ENCODE results near the gene NEK11. TPM values are rescaled to one million over a fixed set of nuclear protein-coding genes. Genes with fewer than 3 reads are reported as not detected.

NEK11 gene
- total RNA-seq, 4 donors from 2014 or later: 3.5 to 8.6 (median 5.5) TPM

DNA sequence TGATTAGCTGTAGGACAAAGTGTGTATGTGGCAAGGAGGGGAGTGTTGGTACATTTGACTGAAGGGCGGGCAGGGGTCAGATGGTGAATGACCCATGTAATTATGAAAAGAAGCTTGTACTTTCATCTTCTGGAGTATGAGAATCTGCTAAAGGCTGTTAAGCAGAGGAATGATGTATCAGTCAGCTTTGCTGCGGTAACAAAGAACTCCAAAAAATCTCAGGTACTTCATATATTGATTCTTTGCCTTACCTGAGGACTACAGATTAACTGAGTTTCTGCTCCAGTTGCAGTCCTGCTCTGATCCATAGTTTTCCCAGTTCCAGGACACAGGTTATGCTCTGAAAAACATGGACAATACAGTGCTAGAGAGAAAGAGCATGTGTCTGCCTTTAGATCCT is 115.1 kb downstream of the NEK11 start:
- Histone ChIP-seq H3K9me3 (no peaks in the 10 kb centered on the region), H3K4me3 (no peak overlapping the region), H3K4me1 (no peaks in the 10 kb centered on the region), H3K27me3 (no peaks in the 10 kb centered on the region), H3K36me3 (no peaks in the 10 kb centered on the region), H3K27ac (no peak overlapping the region)
- TF ChIP-seq POLR2A (IDR thresholded peaks at IDR 0.05): no peak
- TF ChIP-seq, protein P1, sequence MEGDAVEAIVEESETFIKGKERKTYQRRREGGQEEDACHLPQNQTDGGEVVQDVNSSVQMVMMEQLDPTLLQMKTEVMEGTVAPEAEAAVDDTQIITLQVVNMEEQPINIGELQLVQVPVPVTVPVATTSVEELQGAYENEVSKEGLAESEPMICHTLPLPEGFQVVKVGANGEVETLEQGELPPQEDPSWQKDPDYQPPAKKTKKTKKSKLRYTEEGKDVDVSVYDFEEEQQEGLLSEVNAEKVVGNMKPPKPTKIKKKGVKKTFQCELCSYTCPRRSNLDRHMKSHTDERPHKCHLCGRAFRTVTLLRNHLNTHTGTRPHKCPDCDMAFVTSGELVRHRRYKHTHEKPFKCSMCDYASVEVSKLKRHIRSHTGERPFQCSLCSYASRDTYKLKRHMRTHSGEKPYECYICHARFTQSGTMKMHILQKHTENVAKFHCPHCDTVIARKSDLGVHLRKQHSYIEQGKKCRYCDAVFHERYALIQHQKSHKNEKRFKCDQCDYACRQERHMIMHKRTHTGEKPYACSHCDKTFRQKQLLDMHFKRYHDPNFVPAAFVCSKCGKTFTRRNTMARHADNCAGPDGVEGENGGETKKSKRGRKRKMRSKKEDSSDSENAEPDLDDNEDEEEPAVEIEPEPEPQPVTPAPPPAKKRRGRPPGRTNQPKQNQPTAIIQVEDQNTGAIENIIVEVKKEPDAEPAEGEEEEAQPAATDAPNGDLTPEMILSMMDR (IDR thresholded peaks at IDR 0.05): no peak
- DNase-seq: no peak

DNA sequence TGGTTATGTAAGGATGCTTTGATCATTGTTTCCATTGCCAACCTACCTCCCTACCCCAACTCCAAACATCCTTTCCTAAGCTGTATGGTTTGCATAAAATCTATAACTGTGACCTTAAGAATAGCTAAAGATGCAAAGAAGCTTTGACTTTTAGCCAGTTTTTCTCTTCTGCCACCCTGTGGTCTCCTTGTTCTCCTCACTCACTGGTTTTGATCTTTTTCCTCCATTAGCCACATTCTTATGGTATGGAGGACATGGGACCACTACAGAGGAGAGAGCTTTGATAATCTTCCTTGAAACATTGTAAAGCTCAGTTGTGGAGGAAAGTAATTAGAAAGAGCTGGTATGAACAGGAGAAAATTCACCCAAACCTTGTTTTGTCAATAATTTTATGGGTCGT is 115.9 kb downstream of the NEK11 start:
- DNase-seq: no peak
- no peaks in the 10 kb centered on the region for H3K36me3 ChIP-seq
- TF ChIP-seq, protein P1 (IDR thresholded peaks at IDR 0.05): no peak
- TF ChIP-seq POLR2A (IDR thresholded peaks at IDR 0.05): no peak
- no peak overlapping the region for H3K4me3 ChIP-seq
- no peaks in the 10 kb centered on the region for H3K9me3 ChIP-seq
- H3K27me3 ChIP-seq: no peaks in the 10 kb centered on the region
- H3K27ac ChIP-seq: no peak overlapping the region
- no peaks in the 10 kb centered on the region for H3K4me1 ChIP-seq

- no peak for DNase-seq
- Histone ChIP-seq H3K36me3 (no peaks in the 10 kb centered on the region), H3K27me3 (no peaks in the 10 kb centered on the region), H3K4me3 (no peak overlapping the region), H3K27ac (no peak overlapping the region), H3K9me3 (no peaks in the 10 kb centered on the region), H3K4me1 (no peaks in the 10 kb centered on the region)
- TF ChIP-seq, protein P1 (IDR thresholded peaks at IDR 0.05): no peak
- no peak for TF ChIP-seq POLR2A (IDR thresholded peaks at IDR 0.05)
Measured at GRCh38 chr3:131143802-131144201, 117.1 kb downstream of the NEK11 start.

GRCh38 chr3:131147534-131147933 is 120.9 kb downstream of the NEK11 start:
- H3K4me1 ChIP-seq: no peaks in the 10 kb centered on the region
- H3K36me3 ChIP-seq: no peaks in the 10 kb centered on the region
- H3K9me3 ChIP-seq: no peaks in the 10 kb centered on the region
- no peak overlapping the region for H3K27ac ChIP-seq
- H3K27me3 ChIP-seq: no peaks in the 10 kb centered on the region
- no peak overlapping the region for H3K4me3 ChIP-seq
- TF ChIP-seq, protein P1 (IDR thresholded peaks at IDR 0.05): no peak
- no peak for TF ChIP-seq POLR2A (IDR thresholded peaks at IDR 0.05)
- DNase-seq: no peak

- Histone ChIP-seq H3K9me3 (no peaks in the 10 kb centered on the region), H3K27me3 (no peaks in the 10 kb centered on the region), H3K27ac (no peak overlapping the region), H3K4me1 (no peaks in the 10 kb centered on the region), H3K36me3 (no peaks in the 10 kb centered on the region), H3K4me3 (no peak overlapping the region)
- TF ChIP-seq POLR2A (IDR thresholded peaks at IDR 0.05): no peak
- TF ChIP-seq, protein P1 (IDR thresholded peaks at IDR 0.05): no peak
- DNase-seq: peak in 1 of 3 donors; percentile 44
Measured at GRCh38 chr3:131158434-131158833, 131.8 kb downstream of the NEK11 start.

DNA sequence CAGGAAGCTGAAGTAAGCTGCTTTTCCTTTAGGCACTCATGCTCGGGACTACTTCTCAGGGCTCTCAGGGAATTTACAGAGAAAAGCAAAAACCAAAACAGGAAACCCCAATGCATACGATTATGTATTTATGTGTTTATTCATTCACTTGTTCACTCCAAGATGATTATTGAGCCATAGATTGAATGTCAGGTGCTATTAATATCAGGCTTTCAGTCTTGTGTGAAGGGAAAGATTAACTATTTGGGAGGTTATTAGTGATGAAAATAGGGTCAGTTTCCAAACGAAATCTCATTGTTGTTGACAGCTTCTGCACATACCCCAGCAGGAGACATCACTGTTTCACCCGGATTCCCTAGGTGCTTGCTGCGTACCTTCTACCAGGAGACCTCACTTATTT is 135.8 kb downstream of the NEK11 start:
- no peaks in the 10 kb centered on the region for H3K36me3 ChIP-seq
- no peak overlapping the region for H3K27ac ChIP-seq
- H3K9me3 ChIP-seq: no peaks in the 10 kb centered on the region
- TF ChIP-seq, protein P1 (IDR thresholded peaks at IDR 0.05): no peak
- TF ChIP-seq POLR2A (IDR thresholded peaks at IDR 0.05): no peak
- DNase-seq: no peak
- H3K4me1 ChIP-seq: no peaks in the 10 kb centered on the region
- H3K4me3 ChIP-seq: no peak overlapping the region
- H3K27me3 ChIP-seq: no peaks in the 10 kb centered on the region

All from Peyer's patch (tissue), 4 donors.